ENCODE measurements around the gene MIEN1.
"Not testable (repeated sequence)": the region's sequence is repeated elsewhere in the genome, so short reads cannot be mapped to it uniquely, and the experiment has no call there.

Gene MIEN1

DNA sequence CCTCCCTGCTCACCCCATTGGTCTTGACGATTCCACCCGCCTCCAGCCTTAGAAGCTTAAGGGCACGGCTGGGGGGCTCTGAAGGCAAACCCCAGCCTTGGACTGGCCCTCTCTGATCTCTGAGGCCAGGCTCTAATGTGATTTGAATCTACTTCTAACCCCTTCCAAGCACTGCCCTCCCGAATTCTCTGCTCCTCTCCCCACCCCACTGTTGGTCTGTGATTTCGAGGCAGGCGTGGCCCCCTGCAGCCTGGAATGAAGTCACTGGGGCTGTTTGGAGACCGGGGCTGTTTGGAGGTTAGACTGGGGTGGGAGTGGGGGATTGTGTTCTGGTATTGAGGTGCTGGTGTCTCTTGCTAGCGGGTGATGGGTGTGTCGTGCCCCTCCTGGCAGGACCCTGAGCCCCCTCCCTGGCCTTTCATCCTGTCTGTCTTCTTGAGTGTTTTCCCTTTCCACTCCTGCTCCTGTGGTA is 9.6 kb upstream of the MIEN1 start:
- peak; percentile 52 for DNase-seq

DNA sequence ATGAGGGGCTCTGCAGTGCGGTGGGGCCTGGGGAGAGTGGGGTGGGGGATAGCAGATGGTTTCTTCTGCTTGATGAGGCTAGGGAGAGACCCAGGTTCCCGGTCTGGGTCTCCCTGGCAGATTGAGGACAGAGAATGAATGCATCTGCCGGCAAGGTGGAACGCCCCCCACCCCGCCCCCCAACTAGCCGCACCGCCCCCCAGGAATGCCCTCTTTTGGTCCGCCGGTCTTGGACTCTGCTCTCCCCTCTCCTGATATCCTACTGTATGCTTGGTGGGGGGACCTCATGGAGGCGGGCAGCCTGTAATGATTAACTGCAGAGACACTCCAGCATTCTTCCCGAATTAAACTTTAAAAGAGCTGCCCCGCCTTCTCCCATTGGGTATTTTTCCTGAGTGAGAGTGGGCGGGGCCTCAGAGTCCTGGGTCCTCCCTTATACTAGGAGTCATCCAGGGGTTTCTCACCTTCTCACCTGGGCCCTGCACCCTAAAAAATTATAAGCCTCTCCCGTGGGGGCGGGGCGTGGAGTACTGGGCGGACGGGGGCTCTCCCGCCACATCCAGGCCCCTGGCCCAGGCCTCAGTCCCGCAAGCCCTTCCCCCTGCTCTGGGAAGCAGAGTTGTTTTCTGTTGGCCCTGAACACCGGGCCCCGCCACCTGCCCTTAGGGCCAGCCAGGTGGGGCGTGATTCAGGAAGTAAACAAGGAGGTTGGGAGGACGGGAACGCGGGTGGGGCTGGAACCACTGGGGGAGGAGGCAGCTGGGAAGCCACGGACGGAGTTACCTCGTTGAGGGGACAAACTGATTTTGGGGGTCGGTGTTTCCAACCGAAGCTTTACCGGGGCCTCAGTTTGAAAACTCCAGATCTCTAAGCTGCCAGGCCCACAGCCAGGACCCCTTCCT is 8.9 kb upstream of the MIEN1 start:
- DNase-seq: peak; percentile 76

DNA sequence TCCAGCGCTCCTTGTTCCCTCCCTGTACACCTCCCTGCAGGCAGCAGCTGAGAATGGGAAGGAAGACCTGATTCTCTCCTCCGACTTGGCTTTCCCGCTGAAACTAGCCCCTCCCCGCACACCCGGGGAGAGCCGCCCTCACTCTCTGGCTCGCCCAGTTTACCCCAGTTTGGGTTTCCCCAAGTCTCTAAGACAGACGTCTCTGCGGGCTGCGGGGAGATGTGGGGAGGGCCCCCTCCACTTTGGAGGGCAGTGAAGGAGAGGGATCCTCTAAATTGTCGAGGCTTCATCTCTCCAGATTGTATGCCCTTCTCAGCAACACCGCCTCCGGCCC is 8.2 kb upstream of the MIEN1 start:
- peak; percentile 83 for DNase-seq

- peak; percentile 94 for DNase-seq
Measured at GRCh38 chr17:39737760-39738567, 7.6 kb upstream of the MIEN1 start, which contains the start of gene GRB7. TSS of gene GRB7 (plus strand) at chr17:39737938. CDS start at chr17:39742302, 4,364 bp downstream.

- no peak for DNase-seq
Measured at GRCh38 chr17:39737206-39737759, 7.0 kb upstream of the MIEN1 start.

- DNase-seq: no peak
Measured at GRCh38 chr17:39736319-39737165, 6.2 kb upstream of the MIEN1 start.

DNA sequence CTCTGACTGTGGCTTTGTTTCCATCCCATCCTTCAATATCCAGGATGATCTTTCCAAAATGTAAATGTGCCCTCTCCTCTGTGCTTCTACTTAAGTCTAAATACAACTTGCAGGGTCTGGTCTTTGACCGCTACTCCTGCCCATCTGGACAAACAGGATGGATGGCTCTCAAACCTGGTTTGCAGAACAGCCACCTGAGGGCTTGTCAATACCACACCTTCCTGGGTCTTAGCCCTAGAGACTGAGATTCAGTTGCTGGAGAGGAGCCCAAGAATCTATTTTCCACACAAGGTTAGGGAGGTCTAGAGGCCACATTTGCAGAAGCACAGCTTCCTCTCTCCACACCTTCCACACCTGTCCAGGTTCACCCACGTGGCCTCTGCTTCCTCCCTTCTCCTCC is 5.5 kb upstream of the MIEN1 start:
- DNase-seq: no peak

- no peak for DNase-seq
Measured at GRCh38 chr17:39732586-39732985, 2.3 kb upstream of the MIEN1 start.

DNA sequence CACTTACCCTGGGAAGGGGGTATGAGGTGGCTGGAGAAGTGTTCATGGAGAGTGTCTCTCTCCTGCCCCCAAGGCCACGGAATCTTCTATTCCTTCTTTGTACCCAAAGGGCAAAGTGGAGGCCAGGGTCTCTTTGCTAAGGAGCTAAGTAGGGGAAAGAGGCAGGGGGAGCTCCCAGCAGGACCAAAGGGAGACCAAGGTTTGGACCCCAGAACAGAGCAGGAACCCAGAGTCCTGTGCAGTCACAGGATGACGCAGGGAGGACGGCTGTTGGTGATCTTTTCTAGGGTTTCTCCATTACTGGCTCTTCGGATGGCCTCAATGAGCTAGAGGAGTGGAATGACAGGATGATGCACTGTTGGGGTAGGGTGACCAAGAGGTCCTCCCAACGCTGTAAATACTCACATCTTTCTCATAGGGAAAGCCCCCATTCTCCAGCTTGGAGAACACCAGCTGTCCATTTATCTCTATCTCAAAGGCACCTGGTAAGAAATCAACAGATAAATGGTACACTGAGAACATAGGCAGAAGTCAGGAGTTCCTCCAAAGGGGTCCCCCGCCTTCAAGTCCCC is 966 bp downstream of the MIEN1 start:
- no peak for DNase-seq

- DNase-seq: no peak
Measured at GRCh38 chr17:39727556-39727955, 2.8 kb downstream of the MIEN1 start.

DNA sequence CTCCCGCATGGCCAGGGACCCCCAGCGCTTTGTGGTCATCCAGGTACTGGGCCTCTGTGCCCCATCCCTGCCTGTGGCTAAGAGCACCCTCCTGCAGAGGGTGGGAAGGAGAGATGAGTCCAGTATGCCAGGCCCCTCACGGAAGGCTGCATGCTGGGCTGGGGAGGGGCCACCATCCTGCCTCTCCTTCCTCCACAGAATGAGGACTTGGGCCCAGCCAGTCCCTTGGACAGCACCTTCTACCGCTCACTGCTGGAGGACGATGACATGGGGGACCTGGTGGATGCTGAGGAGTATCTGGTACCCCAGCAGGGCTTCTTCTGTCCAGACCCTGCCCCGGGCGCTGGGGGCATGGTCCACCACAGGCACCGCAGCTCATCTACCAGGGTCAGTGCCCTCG is 3.7 kb downstream of the MIEN1 start:
- no peak for DNase-seq

- not testable (repeated sequence) for DNase-seq
Measured at GRCh38 chr17:39725923-39726322, 4.4 kb downstream of the MIEN1 start.

GRCh38 chr17:39724731-39725130 is 5.6 kb downstream of the MIEN1 start:
- no peak for DNase-seq

GRCh38 chr17:39722965-39723848 is 7.1 kb downstream of the MIEN1 start:
- DNase-seq: no peak

DNA sequence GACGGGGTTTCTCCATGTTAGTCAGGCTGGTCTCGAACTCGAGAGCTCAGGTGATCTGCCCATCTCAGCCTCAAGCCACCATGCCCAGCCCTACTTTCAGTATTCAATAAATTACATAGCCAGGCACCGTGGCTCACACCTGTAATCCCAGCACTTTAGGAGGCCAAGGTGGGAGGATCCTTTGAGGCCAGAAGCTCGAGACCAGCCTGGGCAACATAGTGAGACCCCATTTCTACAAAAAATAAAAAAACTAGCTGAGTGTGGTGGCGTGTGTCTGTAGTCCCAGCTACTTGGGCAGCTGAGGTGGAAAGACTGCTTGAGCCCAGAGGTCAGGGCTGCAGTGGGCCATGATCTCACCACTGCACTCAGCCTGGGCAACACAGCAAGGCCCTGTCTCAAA is 8.2 kb downstream of the MIEN1 start:
- DNase-seq: no peak

DNA sequence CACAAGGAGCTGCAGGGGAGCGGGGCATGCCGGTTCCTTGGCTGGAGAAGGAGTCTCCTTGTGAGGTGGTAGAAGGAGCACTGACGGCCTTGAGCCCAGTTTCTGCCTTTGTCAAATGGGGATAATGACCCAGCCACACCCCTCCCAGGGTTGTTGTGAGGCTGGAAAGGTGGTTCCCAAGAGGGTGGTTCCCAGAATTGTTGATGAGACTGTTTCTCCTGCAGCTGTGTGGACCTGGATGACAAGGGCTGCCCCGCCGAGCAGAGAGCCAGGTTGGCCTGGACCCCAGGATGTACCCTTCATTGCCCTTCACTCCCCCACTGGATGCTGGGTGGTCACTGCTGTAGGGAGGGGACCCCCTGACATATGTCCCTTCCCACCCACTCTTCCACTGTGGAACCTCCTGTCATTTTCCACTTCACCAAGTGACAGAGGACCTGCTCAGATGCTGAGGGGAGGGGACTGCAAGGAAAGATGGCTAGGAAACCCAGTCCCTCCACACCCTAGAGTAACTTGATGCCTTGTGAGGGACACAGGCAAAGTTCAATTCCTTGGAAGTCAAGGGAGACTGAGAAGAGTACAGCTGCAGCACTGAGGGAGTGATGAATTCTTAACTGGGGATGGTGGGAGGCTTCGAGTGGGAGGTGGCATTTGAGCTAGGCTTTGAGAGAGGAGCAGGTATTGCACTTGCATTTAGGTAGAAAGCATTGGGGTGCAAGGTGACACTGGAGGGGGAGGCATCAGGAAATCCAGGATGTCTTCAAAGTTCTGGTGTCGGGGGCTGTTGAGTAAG is 10.6 kb downstream of the MIEN1 start:
- no peak for DNase-seq

- DNase-seq: no peak
Measured at GRCh38 chr17:39717660-39718059, 12.7 kb downstream of the MIEN1 start.

DNA sequence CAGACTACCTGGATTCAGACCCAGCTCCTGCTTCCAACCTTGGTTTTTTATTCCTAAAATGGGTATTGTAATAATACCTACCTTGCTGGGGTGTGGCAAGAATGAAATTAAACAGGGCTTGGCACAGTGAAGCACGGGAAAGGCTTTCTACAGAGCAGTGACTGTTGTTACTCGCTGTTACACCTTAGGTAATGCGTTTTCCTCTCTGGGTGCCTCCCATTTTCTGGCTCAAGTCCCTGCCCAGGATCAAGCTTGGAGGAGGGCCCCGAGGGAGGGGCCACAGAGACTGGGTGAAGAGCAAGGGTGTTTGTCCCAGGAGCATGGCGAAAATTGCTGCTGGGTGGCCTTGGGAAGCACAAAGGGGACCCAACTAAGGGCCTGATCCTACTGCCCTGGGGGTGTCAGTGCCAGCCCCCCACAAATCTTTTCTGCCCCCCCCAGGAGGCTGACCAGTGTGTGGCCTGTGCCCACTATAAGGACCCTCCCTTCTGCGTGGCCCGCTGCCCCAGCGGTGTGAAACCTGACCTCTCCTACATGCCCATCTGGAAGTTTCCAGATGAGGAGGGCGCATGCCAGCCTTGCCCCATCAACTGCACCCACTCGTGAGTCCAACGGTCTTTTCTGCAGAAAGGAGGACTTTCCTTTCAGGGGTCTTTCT is 13.3 kb downstream of the MIEN1 start:
- DNase-seq: no peak

- no peak for DNase-seq
Measured at GRCh38 chr17:39716073-39716818, 14.1 kb downstream of the MIEN1 start.
